22Rv1 (cell line): ENCODE data around the gene GRAMD4.

Experiments used
- CTCF ChIP-seq: fragments of 450-650 bp; IDR thresholded peaks from 2 replicates; pipeline ENCODE4 v1.5.1; 2017; ENCODE audit warnings: mild to moderate bottlenecking
- ZFX ChIP-seq: fragments of 450-650 bp; IDR thresholded peaks from 2 replicates; pipeline ENCODE4 v1.6.1; 2017; ENCODE audit warnings: antibody characterized with exemption, borderline replicate concordance

- TF ChIP-seq CTCF, result no peak
- no peak for TF ChIP-seq ZFX
Observed at GRCh38 chr22:46639843-46640242, 19.7 kb downstream of the GRAMD4 start.
